Left ventricle myocardium inferior (tissue), 1 donor: ENCODE results near the gene DMBX1. TPM values are rescaled to one million over a fixed set of nuclear protein-coding genes. Genes with fewer than 3 reads are reported as not detected.

Experiments
- DNase-seq: peaks from one replicate; pipeline ENCODE4 v3.0.0-alpha.2; 2020
- H3K27ac ChIP-seq: fragments of 200-600 bp; replicated peaks from 2 replicates; pipeline ENCODE4 v1.8.0; 2021
- H3K27me3 ChIP-seq: fragments of 200-600 bp; 2 replicates; pipeline ENCODE4 v1.8.0; 2021; ENCODE audit warnings: low read depth
- H3K36me3 ChIP-seq: fragments of 200-600 bp; 2 replicates; pipeline ENCODE4 v1.8.0; 2021
- H3K4me1 ChIP-seq: fragments of 200-600 bp; 2 replicates; pipeline ENCODE4 v1.8.0; 2021
- H3K4me3 ChIP-seq: fragments of 200-600 bp; 2 replicates; pipeline ENCODE4 v1.8.0; 2021; ENCODE audit warnings: mild to moderate bottlenecking, moderate library complexity
- H3K9me3 ChIP-seq: fragments of 200-600 bp; replicated peaks from 2 replicates; pipeline ENCODE4 v1.8.0; 2021
- intact Hi-C: fragments of 100-400 bp; cut with micrococcal nuclease; formaldehyde crosslinking; loops from one replicate; pipeline ENCODE4 v1.11.0; 2022
- total RNA-seq: library from RNA; stranded (reverse); fragmentation: NEBNext Ultra II Directional; extraction: Animal tissue kit (Norgen Biotek cat#: 25700); gene quantifications from one replicate; pipeline ENCODE4 v1.2.1, GENCODE V29; 2021
- TF ChIP-seq, protein P1 (sequence below): fragments of 200-600 bp; IDR thresholded peaks from 2 replicates; pipeline ENCODE4 v1.8.0; 2021; ENCODE audit warnings: antibody characterized with exemption, mild to moderate bottlenecking, borderline replicate concordance
- donor health status: DM: no; HTN: yes; CAD: no; lungs with severe emphysema.

The DMBX1 gene
- total RNA-seq, 1 donor from 2014 or later, result not detected

- intact Hi-C loops, result no loop called here
- peaks cover 79% of the 10 kb centered on the region for H3K27me3 ChIP-seq
- no peak overlapping the region for H3K4me3 ChIP-seq
- no peaks in the 10 kb centered on the region for H3K4me1 ChIP-seq
- TF ChIP-seq, protein P1, sequence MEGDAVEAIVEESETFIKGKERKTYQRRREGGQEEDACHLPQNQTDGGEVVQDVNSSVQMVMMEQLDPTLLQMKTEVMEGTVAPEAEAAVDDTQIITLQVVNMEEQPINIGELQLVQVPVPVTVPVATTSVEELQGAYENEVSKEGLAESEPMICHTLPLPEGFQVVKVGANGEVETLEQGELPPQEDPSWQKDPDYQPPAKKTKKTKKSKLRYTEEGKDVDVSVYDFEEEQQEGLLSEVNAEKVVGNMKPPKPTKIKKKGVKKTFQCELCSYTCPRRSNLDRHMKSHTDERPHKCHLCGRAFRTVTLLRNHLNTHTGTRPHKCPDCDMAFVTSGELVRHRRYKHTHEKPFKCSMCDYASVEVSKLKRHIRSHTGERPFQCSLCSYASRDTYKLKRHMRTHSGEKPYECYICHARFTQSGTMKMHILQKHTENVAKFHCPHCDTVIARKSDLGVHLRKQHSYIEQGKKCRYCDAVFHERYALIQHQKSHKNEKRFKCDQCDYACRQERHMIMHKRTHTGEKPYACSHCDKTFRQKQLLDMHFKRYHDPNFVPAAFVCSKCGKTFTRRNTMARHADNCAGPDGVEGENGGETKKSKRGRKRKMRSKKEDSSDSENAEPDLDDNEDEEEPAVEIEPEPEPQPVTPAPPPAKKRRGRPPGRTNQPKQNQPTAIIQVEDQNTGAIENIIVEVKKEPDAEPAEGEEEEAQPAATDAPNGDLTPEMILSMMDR, result no peak
- no peak for DNase-seq
- H3K36me3 ChIP-seq, result no peaks in the 10 kb centered on the region
- H3K9me3 ChIP-seq, result no peaks in the 10 kb centered on the region
- H3K27ac ChIP-seq, result no peak overlapping the region
Measured at GRCh38 chr1:46512135-46512791, 22.6 kb downstream of the DMBX1 start.

GRCh38 chr1:46512792-46513190 is 23.2 kb downstream of the DMBX1 start:
- H3K9me3 ChIP-seq, result no peaks in the 10 kb centered on the region
- no peak for DNase-seq
- H3K36me3 ChIP-seq, result no peaks in the 10 kb centered on the region
- H3K27me3 ChIP-seq, result peaks cover 84% of the 10 kb centered on the region
- H3K27ac ChIP-seq, result no peak overlapping the region
- no peaks in the 10 kb centered on the region for H3K4me1 ChIP-seq
- no peak overlapping the region for H3K4me3 ChIP-seq
- intact Hi-C loops, result no loop called here
- TF ChIP-seq, protein P1, result no peak

GRCh38 chr1:46513536-46513935 is 23.9 kb downstream of the DMBX1 start:
- Histone ChIP-seq H3K4me3 (no peak overlapping the region), H3K36me3 (no peaks in the 10 kb centered on the region), H3K27me3 (peaks cover 86% of the 10 kb centered on the region), H3K4me1 (no peaks in the 10 kb centered on the region), H3K9me3 (no peaks in the 10 kb centered on the region), H3K27ac (no peak overlapping the region)
- TF ChIP-seq, protein P1, result no peak
- no peak for DNase-seq
- intact Hi-C loops, result no loop called here

GRCh38 chr1:46515576-46515975 is 25.9 kb downstream of the DMBX1 start:
- Histone ChIP-seq H3K27me3 (peaks cover 99% of the 10 kb centered on the region), H3K36me3 (no peaks in the 10 kb centered on the region), H3K4me1 (no peaks in the 10 kb centered on the region), H3K4me3 (no peak overlapping the region), H3K9me3 (no peaks in the 10 kb centered on the region), H3K27ac (no peak overlapping the region)
- intact Hi-C loops, result no loop called here
- TF ChIP-seq, protein P1, result no peak
- DNase-seq, result no peak

GRCh38 chr1:46516200-46516950 is 26.7 kb downstream of the DMBX1 start:
- TF ChIP-seq, protein P1, result no peak
- no peaks in the 10 kb centered on the region for H3K4me1 ChIP-seq
- intact Hi-C loops, result no loop called here
- no peak overlapping the region for H3K27ac ChIP-seq
- H3K4me3 ChIP-seq, result no peak overlapping the region
- H3K9me3 ChIP-seq, result no peaks in the 10 kb centered on the region
- no peaks in the 10 kb centered on the region for H3K36me3 ChIP-seq
- H3K27me3 ChIP-seq, result peaks cover 99% of the 10 kb centered on the region
- DNase-seq, result no peak
